Neuronal stem cell (in vitro differentiated cells): ENCODE results near the gene NEB.

ENCODE experiments used
- DNase-seq: peaks from one replicate; pipeline ENCODE4 v3.0.0-alpha.2; 2013; ENCODE audit warnings: low spot score
- H2AFZ ChIP-seq: one replicate; pipeline ENCODE4 v1.6.1; 2013; ENCODE audit warnings: mild to moderate bottlenecking, low read length, inconsistent platforms
- H2AK5ac ChIP-seq: 2 replicates; pipeline ENCODE4 v1.6.1; 2013; ENCODE audit warnings: low read depth, mild to moderate bottlenecking, inconsistent platforms, low read length, moderate library complexity, mixed read lengths
- H2BK120ac ChIP-seq: 2 replicates; pipeline ENCODE4 v1.6.1; 2013; ENCODE audit warnings: low read depth, mild to moderate bottlenecking, inconsistent platforms, low read length, moderate library complexity, mixed read lengths
- H2BK12ac ChIP-seq: one replicate; pipeline ENCODE4 v1.6.1; 2013; ENCODE audit warnings: low read length, inconsistent platforms
- H2BK15ac ChIP-seq: 2 replicates; pipeline ENCODE4 v1.6.1; 2013; ENCODE audit warnings: mild to moderate bottlenecking, low read length, inconsistent platforms, mixed read lengths
- H2BK5ac ChIP-seq: one replicate; pipeline ENCODE4 v1.6.1; 2013; ENCODE audit warnings: inconsistent platforms, mild to moderate bottlenecking, low read length, moderate library complexity
- H3K14ac ChIP-seq: one replicate; pipeline ENCODE4 v1.6.1; 2013; ENCODE audit warnings: low read length, inconsistent platforms
- H3K18ac ChIP-seq: 2 replicates; pipeline ENCODE4 v1.6.1; 2013; ENCODE audit warnings: low read length, inconsistent platforms
- H3K23ac ChIP-seq: 2 replicates; pipeline ENCODE4 v1.6.1; 2013; ENCODE audit warnings: low read depth, mild to moderate bottlenecking, mixed read lengths, low read length, inconsistent platforms; ENCODE audit not compliant: poor library complexity
- H3K27ac ChIP-seq: replicated peaks from 3 replicates; pipeline ENCODE4 v1.5.1; 2013; ENCODE audit warnings: low read length, inconsistent platforms
- H3K27me3 ChIP-seq, 3 experiments: 2 replicates each; pipeline ENCODE4 v1.6.1; 2013; ENCODE audit warnings: low read length in 3 of 3, mild to moderate bottlenecking in 2 of 3, inconsistent platforms in 1 of 3, low read depth in 1 of 3, mixed read lengths in 1 of 3, moderate library complexity in 1 of 3; ENCODE audit not compliant: control insufficient read depth in 3 of 3, insufficient read depth in 3 of 3
- H3K36me3 ChIP-seq, 2 donors: replicated peaks in 1 of 2; 2 replicates each; pipeline ENCODE4 v1.6.1; 2013; ENCODE audit warnings: low read length in 2 of 2; ENCODE audit not compliant: control insufficient read depth in 2 of 2, insufficient read depth in 2 of 2
- H3K4ac ChIP-seq: 2 replicates; pipeline ENCODE4 v1.6.1; 2013; ENCODE audit warnings: inconsistent platforms, mild to moderate bottlenecking, low read length, moderate library complexity
- H3K4me1 ChIP-seq, 2 donors: 1 replicate in 1 of 2; 2 replicates in 1 of 2; pipeline ENCODE4 v1.6.1; 2013; ENCODE audit warnings: low read length in 2 of 2, low read depth in 1 of 2; ENCODE audit not compliant: control insufficient read depth in 2 of 2, insufficient read depth in 1 of 2
- H3K4me2 ChIP-seq: one replicate; pipeline ENCODE4 v1.6.1; 2013; ENCODE audit warnings: mild to moderate bottlenecking, low read length, inconsistent platforms; ENCODE audit not compliant: insufficient read depth, poor library complexity, severe bottlenecking
- H3K4me3 ChIP-seq, 2 donors: 2 replicates each; pipeline ENCODE4 v1.5.1; 2013; ENCODE audit warnings: low read length in 2 of 2, mild to moderate bottlenecking in 2 of 2, inconsistent platforms in 1 of 2, moderate library complexity in 1 of 2
- H3K79me1 ChIP-seq: one replicate; pipeline ENCODE4 v1.6.1; 2013; ENCODE audit warnings: low read depth, mild to moderate bottlenecking, inconsistent platforms, low read length, moderate library complexity
- H3K9ac ChIP-seq: one replicate; pipeline ENCODE4 v1.6.1; 2013; ENCODE audit warnings: mild to moderate bottlenecking, low read depth, low read length, inconsistent platforms; ENCODE audit not compliant: poor library complexity
- H3K9me3 ChIP-seq, 2 donors: replicated peaks in 1 of 2; 2 replicates each; pipeline versions ENCODE3 to v1.6.1; 2013; ENCODE audit warnings: low read length in 2 of 2, mild to moderate bottlenecking in 2 of 2, inconsistent platforms in 1 of 2, low read depth in 1 of 2, mixed read lengths in 1 of 2, moderate library complexity in 1 of 2; ENCODE audit not compliant: control insufficient read depth in 2 of 2, insufficient read depth in 1 of 2
- H4K8ac ChIP-seq: one replicate; pipeline ENCODE4 v1.6.1; 2013; ENCODE audit warnings: low read depth, mild to moderate bottlenecking, inconsistent platforms, low read length, moderate library complexity
- H4K91ac ChIP-seq: one replicate; pipeline ENCODE4 v1.6.1; 2013; ENCODE audit warnings: low read length, low read depth, mild to moderate bottlenecking, inconsistent platforms; ENCODE audit not compliant: poor library complexity
- WGBS, 2 donors: extraction: QIAGEN DNeasy Blood & Tissue Kit; methylation state at CpG; one replicate each; pipeline ENCODE4 v1.1.7; 2013; ENCODE audit warnings: missing lambda C conversion rate in 2 of 2, mixed read lengths in 1 of 2; ENCODE audit not compliant: insufficient read length in 2 of 2, insufficient replicate concordance in 1 of 2; ENCODE audit errors: extremely low coverage in 2 of 2; 5-methylcytosine and 5-hydroxymethylcytosine counted together

The NEB gene

GRCh38 chr2:151688719-151689118 is 45.6 kb downstream of the NEB start:
- Histone ChIP-seq H2BK15ac (no peak overlapping the region), H3K4me1 (no peaks in the 10 kb centered on the region), H3K36me3 (no peaks in the 10 kb centered on the region), H3K23ac (no peak overlapping the region), H2BK120ac (no peak overlapping the region), H3K4me3 (no peak overlapping the region), H3K79me1 (no peaks in the 10 kb centered on the region), H2AFZ (no peak overlapping the region), H4K91ac (no peak overlapping the region), H3K4ac (no peak overlapping the region), H3K14ac (no peak overlapping the region), H2BK12ac (no peak overlapping the region), H2AK5ac (no peak overlapping the region), H3K18ac (no peak overlapping the region), H3K4me2 (no peak overlapping the region), H3K9ac (no peak overlapping the region), H3K27me3 (no peaks in the 10 kb centered on the region), H2BK5ac (no peak overlapping the region), H3K27ac (no peak overlapping the region), H3K9me3 (no peaks in the 10 kb centered on the region), H4K8ac (no peak overlapping the region)
- WGBS, 2 donors: no CpG with 5 or more reads among the region's 2 CpGs
- DNase-seq: no peak

DNA sequence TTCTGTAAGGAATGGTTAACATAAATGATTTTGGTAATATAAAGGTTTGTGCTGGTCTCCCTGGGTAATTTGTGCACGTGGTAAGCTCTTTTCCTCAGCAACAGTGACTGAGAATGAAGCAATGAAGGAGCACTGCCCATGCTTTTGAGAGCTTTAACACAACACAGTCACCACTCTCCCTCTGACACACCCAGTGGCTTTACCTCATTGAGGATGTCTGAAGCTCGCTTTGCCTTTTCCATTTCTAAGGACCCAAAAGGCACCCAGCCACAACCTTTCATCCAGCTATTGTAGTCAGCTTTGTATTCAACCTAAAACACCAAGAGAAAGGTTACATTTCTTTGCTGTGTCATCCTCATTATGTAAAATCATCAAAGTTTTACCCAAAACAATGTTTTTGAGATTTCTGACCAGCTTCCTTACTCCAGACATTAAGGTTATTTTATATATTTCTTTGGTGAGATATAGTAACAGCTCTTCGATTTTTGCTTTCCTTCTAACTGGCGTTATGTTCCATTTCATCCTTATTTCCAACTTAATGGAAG is 51.7 kb downstream of the NEB start:
- H3K9me3 ChIP-seq: no peaks in the 10 kb centered on the region
- no peaks in the 10 kb centered on the region for H3K4me1 ChIP-seq
- no peaks in the 10 kb centered on the region for H3K27me3 ChIP-seq
- H2AFZ ChIP-seq: no peak overlapping the region
- no peaks in the 10 kb centered on the region for H3K79me1 ChIP-seq
- no peak overlapping the region for H3K4me3 ChIP-seq
- no peak overlapping the region for H2AK5ac ChIP-seq
- H3K9ac ChIP-seq: no peak overlapping the region
- H3K4me2 ChIP-seq: no peak overlapping the region
- no peak overlapping the region for H3K14ac ChIP-seq
- no peak overlapping the region for H2BK120ac ChIP-seq
- no peak overlapping the region for H4K8ac ChIP-seq
- H2BK5ac ChIP-seq: no peak overlapping the region
- no peak overlapping the region for H3K27ac ChIP-seq
- H4K91ac ChIP-seq: no peak overlapping the region
- no peak overlapping the region for H3K18ac ChIP-seq
- H3K36me3 ChIP-seq: no peaks in the 10 kb centered on the region
- no peak overlapping the region for H2BK15ac ChIP-seq
- no peak overlapping the region for H3K4ac ChIP-seq
- no peak overlapping the region for H3K23ac ChIP-seq
- WGBS, 2 donors: no CpG with 5 or more reads among the region's 4 CpGs
- no peak overlapping the region for H2BK12ac ChIP-seq
- DNase-seq: no peak

- Histone ChIP-seq H3K36me3 (no peaks in the 10 kb centered on the region), H4K8ac (no peak overlapping the region), H2AK5ac (no peak overlapping the region), H3K79me1 (no peaks in the 10 kb centered on the region), H2BK15ac (no peak overlapping the region), H3K4me3 (no peak overlapping the region), H3K27me3 (no peaks in the 10 kb centered on the region), H4K91ac (no peak overlapping the region), H2AFZ (no peak overlapping the region), H3K18ac (no peak overlapping the region), H2BK120ac (no peak overlapping the region), H3K9me3 (no peaks in the 10 kb centered on the region), H3K27ac (no peak overlapping the region), H3K14ac (no peak overlapping the region), H3K23ac (no peak overlapping the region), H3K9ac (no peak overlapping the region), H2BK12ac (no peak overlapping the region), H2BK5ac (no peak overlapping the region), H3K4ac (no peak overlapping the region), H3K4me2 (no peak overlapping the region), H3K4me1 (no peaks in the 10 kb centered on the region)
- DNase-seq: no peak
- WGBS, 2 donors: no CpG with 5 or more reads among the region's 3 CpGs
Measured at GRCh38 chr2:151681051-151681450, 53.2 kb downstream of the NEB start.

DNA sequence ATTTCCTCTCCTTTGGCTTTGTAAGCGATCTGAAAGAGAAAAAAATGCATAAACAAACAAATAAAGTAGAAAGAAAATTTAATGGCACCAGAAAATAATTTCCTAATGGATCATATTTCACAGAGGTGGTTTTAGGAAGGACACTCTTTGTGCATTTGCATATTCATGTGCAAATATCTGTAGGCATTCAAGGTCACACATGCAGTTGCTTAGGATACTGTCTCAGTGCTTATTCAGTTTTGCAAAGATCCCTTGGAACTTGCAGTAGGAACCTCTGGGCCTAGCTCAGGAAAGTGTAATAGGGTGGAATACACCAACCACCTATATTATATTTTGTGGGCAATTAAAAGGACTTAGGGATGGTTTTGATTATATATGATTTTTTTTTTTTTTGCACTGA is 54.3 kb downstream of the NEB start:
- no peak overlapping the region for H3K9ac ChIP-seq
- H3K4ac ChIP-seq: no peak overlapping the region
- no peaks in the 10 kb centered on the region for H3K4me1 ChIP-seq
- no peak overlapping the region for H2BK15ac ChIP-seq
- no peak overlapping the region for H2BK120ac ChIP-seq
- H3K4me2 ChIP-seq: no peak overlapping the region
- H3K27me3 ChIP-seq: no peaks in the 10 kb centered on the region
- no peak overlapping the region for H3K14ac ChIP-seq
- H3K9me3 ChIP-seq: no peaks in the 10 kb centered on the region
- WGBS, 2 donors: no CpG with 5 or more reads among the region's 1 CpG
- H2AK5ac ChIP-seq: no peak overlapping the region
- H3K23ac ChIP-seq: no peak overlapping the region
- no peak overlapping the region for H4K8ac ChIP-seq
- no peak overlapping the region for H2BK12ac ChIP-seq
- DNase-seq: no peak
- no peaks in the 10 kb centered on the region for H3K79me1 ChIP-seq
- H3K27ac ChIP-seq: no peak overlapping the region
- no peak overlapping the region for H4K91ac ChIP-seq
- H3K36me3 ChIP-seq: no peaks in the 10 kb centered on the region
- no peak overlapping the region for H2BK5ac ChIP-seq
- no peak overlapping the region for H3K18ac ChIP-seq
- H2AFZ ChIP-seq: no peak overlapping the region
- H3K4me3 ChIP-seq: no peak overlapping the region
